Measurements from ENCODE around the gene NFATC3. TPM values are rescaled to one million over a fixed set of nuclear protein-coding genes. Genes with fewer than 3 reads are reported as not detected.

The NFATC3 gene
- total and polyA plus RNA-seq, 2 of the 8 experiments (the other 6 are each of a cell fraction or from before 2014, with no cell fraction given), result 17.6 to 34.5 TPM

DNA sequence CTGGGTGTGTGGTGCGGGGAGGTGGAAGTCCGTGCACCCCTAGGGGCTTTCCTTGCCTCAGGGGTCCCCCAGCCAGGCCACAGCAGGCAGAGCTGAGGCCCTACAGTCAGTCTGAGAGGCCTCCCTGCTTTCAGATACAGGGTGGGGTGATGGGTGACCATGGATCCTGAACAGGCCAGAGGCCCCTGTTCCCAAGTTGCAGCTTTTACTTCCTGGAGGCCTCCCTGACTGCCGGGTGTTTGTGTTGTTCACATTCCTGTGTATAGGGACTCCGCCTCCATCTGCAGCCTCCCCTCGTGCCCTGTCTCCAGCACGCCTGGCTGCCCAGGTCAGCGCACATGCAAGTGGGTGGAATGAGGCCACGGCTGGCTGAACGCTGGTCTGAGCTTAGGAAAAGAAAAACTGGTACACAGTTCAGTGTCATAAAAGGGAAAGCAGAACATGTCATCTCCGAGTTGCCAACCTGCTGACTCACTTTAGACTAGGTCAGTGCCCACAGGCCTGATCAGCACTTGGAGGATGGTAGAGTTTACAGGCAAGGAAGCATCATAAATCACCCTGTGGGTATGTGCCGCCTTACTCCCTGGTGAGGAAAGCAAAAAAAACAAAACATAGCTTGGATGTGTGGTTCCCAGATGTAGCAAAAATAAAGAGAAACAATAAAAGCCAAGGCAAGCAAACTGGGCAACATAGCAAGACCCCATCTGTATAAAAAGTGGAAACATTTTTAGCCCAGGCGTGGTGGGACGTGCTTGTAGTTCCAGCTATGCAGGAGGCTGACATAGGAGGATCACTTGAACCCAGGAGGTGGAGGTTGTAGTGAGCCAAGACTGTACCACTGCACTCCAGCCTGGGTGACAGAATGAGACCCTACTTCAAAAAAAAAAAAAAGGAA lies 173.0 kb downstream of the NFATC3 start:
- H2BK5ac ChIP-seq (ENCODE audit: low read depth, low read length), result no peak overlapping the region; the same call in 1 of the 2 replicates
- no peak overlapping the region for H3K4ac ChIP-seq (replicated peaks; ENCODE audit: insufficient read length, low read depth, low read length)
- H4K8ac ChIP-seq (ENCODE audit: extremely low read depth, insufficient read depth, low read length), result no peak overlapping the region
- 85% methylated on average over 13 of the region's 13 CpGs; no CpG with 5 or more reads in 1 of the 2 experiments for WGBS, 2 experiments (ENCODE audit: extremely low coverage in 1 of 2, insufficient coverage in 1 of 2, insufficient read length in 1 of 2, insufficient replicate concordance in 2 of 2, low coverage in 1 of 2, low lambda C conversion rate in 2 of 2, missing lambda C conversion rate in 1 of 2)
- no peak overlapping the region for H3K14ac ChIP-seq (ENCODE audit: insufficient read length)
- no peaks in the 10 kb centered on the region for H3K23me2 ChIP-seq (ENCODE audit: low read depth, low read length)
- peaks cover 0 to 2% (median 0%) of the 10 kb centered on the region in 4 experiments; a peak in 2 of 7 replicates for H3K27me3 ChIP-seq (replicated peaks in 1 of 4; ENCODE audit: control insufficient read depth in 3 of 4, extremely low read depth in 1 of 4, insufficient read depth in 3 of 4, low read length in 3 of 4)
- no peak overlapping the region for H3K56ac ChIP-seq (replicated peaks; ENCODE audit: insufficient read length, low read depth, low read length)
- H3K4me1 ChIP-seq (replicated peaks in 1 of 4; ENCODE audit: control insufficient read depth in 3 of 4, insufficient read depth in 4 of 4, low read length in 3 of 4), result no peaks in the 10 kb centered on the region; a peak in 1 of 7 replicates
- no peak for TF ChIP-seq HDAC2 (IDR thresholded peaks at IDR 0.05; ENCODE audit: borderline replicate concordance in 1 of 2, low read depth in 2 of 2, low read length in 2 of 2)
- H2BK120ac ChIP-seq (replicated peaks; ENCODE audit: low read depth, low read length), result no peak overlapping the region
- H2BK20ac ChIP-seq (ENCODE audit: low read length), result no peak overlapping the region
- H3K4me2 ChIP-seq (ENCODE audit: insufficient read depth in 1 of 2, low read depth in 2 of 2, low read length in 2 of 2), result no peak overlapping the region
- FAIRE-seq (no peak), DNase-seq (ENCODE audit: low read depth in 1 of 2, low spot score in 2 of 2) (no peak)
- POLR2A ChIA-PET (ENCODE audit: partially characterized antibody), result interaction anchor here (0.5 to 2.6 kb wide), 3 partner anchors 68 to 414 kb away, joined by 3 to 8 read pairs (median 3); no protein-coding TSS in a partner anchor
- no peaks in the 10 kb centered on the region for H3K79me2 ChIP-seq (ENCODE audit: control insufficient read depth in 1 of 2, insufficient read depth in 2 of 2, low read length in 2 of 2)
- no peak overlapping the region for H3K4me3 ChIP-seq (ENCODE audit: extremely low read depth in 1 of 4, insufficient read depth in 2 of 4, low read depth in 3 of 4, low read length in 4 of 4)
- no peak overlapping the region for H2BK12ac ChIP-seq (ENCODE audit: low read depth, low read length)
- no peak overlapping the region for H4K5ac ChIP-seq (ENCODE audit: insufficient read length, low read depth, low read length)
- peaks cover 0 to 2% of the 10 kb centered on the region in 2 experiments for H4K20me1 ChIP-seq (replicated peaks in 1 of 2; ENCODE audit: control insufficient read depth in 1 of 2, insufficient read depth in 2 of 2, low read length in 2 of 2)
- CTCF ChIA-PET (ENCODE audit: partially characterized antibody), result interaction anchor here (0.7 to 9.0 kb wide), 14 partner anchors 8 to 207 kb away, joined by 3 to 233 read pairs (median 4); partner anchors contain the start of gene PLA2G15
- H3K18ac ChIP-seq (ENCODE audit: extremely low read depth, low read length), result no peak overlapping the region
- no peak overlapping the region for H3K27ac ChIP-seq (ENCODE audit: low read depth, low read length)
- H3K36me3 ChIP-seq (ENCODE audit: control insufficient read depth in 2 of 4, insufficient read depth in 4 of 4, low read length in 3 of 4), result peaks cover 0 to 4% (median 2%) of the 10 kb centered on the region in 4 experiments; a peak in 5 of 8 replicates
- H2AK5ac ChIP-seq (ENCODE audit: low read depth, low read length), result no peak overlapping the region
- no peaks in the 10 kb centered on the region for H3K79me1 ChIP-seq (ENCODE audit: low read depth, low read length)
- H3K23ac ChIP-seq (ENCODE audit: insufficient read length), result no peak overlapping the region
- no peak overlapping the region for H2BK15ac ChIP-seq (ENCODE audit: low read length)
- no peak overlapping the region for H4K91ac ChIP-seq (replicated peaks; ENCODE audit: insufficient read length, low read length)
- no peak overlapping the region for H2AFZ ChIP-seq (ENCODE audit: low read length)
- H3K9me3 ChIP-seq (ENCODE audit: insufficient read depth in 2 of 2, low read depth in 1 of 2, low read length in 1 of 2), result no peaks in the 10 kb centered on the region
- no peak overlapping the region for H3K9ac ChIP-seq (replicated peaks in 1 of 4; ENCODE audit: extremely low read depth in 1 of 4, low read depth in 3 of 4, low read length in 3 of 4)

Measured in H1 (cell line).